CD4-positive, alpha-beta memory T cell (primary cell): ENCODE data around the gene CDC7. TPM values are rescaled to one million over a fixed set of nuclear protein-coding genes. Genes with fewer than 3 reads are reported as not detected.
A peak's percentile ranks its signal among the peaks of the same experiment; 100 is the strongest.

ENCODE experiments used
- CTCF ChIA-PET: fragments of 350-600 bp; sonication (Branson Sonifier 250); formaldehyde crosslinking; loops from one replicate; lab custom pipeline; 2021; ENCODE audit warnings: inconsistent platforms; ENCODE audit not compliant: partially characterized antibody; lab: Charles Lee
- POLR2A ChIA-PET: fragments of 350-600 bp; sonication (Branson Sonifier 250); formaldehyde crosslinking; loops from one replicate; lab custom pipeline; 2021; ENCODE audit not compliant: partially characterized antibody; lab: Charles Lee
- DNase-seq, 5 donors: peaks; one replicate each; pipeline versions ENCODE4 v3.0.0 to v3.0.0-alpha.2; 2020 to 2022; ENCODE audit warnings: mixed read lengths in 1 of 5
- H3K27ac ChIP-seq: one replicate; pipeline ENCODE4 v1.7.0; 2013; ENCODE audit warnings: low read depth, low read length
- H3K27me3 ChIP-seq: 2 replicates; pipeline ENCODE4 v1.7.0; 2013; ENCODE audit warnings: mild to moderate bottlenecking, low read length, moderate library complexity; ENCODE audit not compliant: insufficient read depth
- H3K36me3 ChIP-seq: 2 replicates; pipeline ENCODE4 v1.7.0; 2013; ENCODE audit warnings: mild to moderate bottlenecking, low read length, moderate library complexity; ENCODE audit not compliant: insufficient read depth
- H3K4me1 ChIP-seq: 2 replicates; pipeline ENCODE4 v1.7.0; 2013; ENCODE audit warnings: mild to moderate bottlenecking, low read length, moderate library complexity; ENCODE audit not compliant: insufficient read depth
- H3K4me3 ChIP-seq, 2 donors: one replicate each; pipeline ENCODE4 v1.7.0; 2013; ENCODE audit warnings: low read length in 2 of 2, mild to moderate bottlenecking in 1 of 2
- H3K9me3 ChIP-seq, 2 donors: one replicate each; pipeline ENCODE4 v1.7.0; 2013; ENCODE audit warnings: low read length in 2 of 2, control low read depth in 1 of 2; ENCODE audit not compliant: control insufficient read depth in 1 of 2
- H3K27ac Mint-ChIP-seq, 7 donors: one replicate each; pipeline ENCODE4 v1.8.0; 2020 to 2021; ENCODE audit warnings: mixed read lengths in 7 of 7, mild to moderate bottlenecking in 6 of 7, inconsistent platforms in 3 of 7, moderate library complexity in 3 of 7
- H3K27me3 Mint-ChIP-seq, 2 donors: one replicate each; pipeline ENCODE4 v1.8.0; 2020 to 2021; ENCODE audit warnings: mixed read lengths in 2 of 2
- H3K36me3 Mint-ChIP-seq, 2 donors: one replicate each; pipeline ENCODE4 v1.8.0; 2020 to 2021; ENCODE audit warnings: mixed read lengths in 2 of 2, inconsistent platforms in 1 of 2, mild to moderate bottlenecking in 1 of 2
- H3K4me1 Mint-ChIP-seq, 4 donors: one replicate each; pipeline ENCODE4 v1.8.0; 2020 to 2021; ENCODE audit warnings: mixed read lengths in 4 of 4, mild to moderate bottlenecking in 1 of 4
- H3K4me3 Mint-ChIP-seq, 8 donors: one replicate each; pipeline ENCODE4 v1.8.0; 2020 to 2021; ENCODE audit warnings: mixed read lengths in 8 of 8, mild to moderate bottlenecking in 7 of 8, moderate library complexity in 6 of 8, inconsistent platforms in 3 of 8
- H3K9me3 Mint-ChIP-seq, 8 donors: one replicate each; pipeline ENCODE4 v1.8.0; 2020 to 2021; ENCODE audit warnings: mixed read lengths in 8 of 8, mild to moderate bottlenecking in 5 of 8, inconsistent platforms in 3 of 8, moderate library complexity in 1 of 8
- intact Hi-C: fragments of 100-400 bp; cut with micrococcal nuclease; formaldehyde crosslinking; loops from one replicate; pipeline ENCODE4 v1.15.1; 2023
- polyA plus RNA-seq, 2 donors: library from polyadenylated mRNA; unstranded; fragments of 300-500 nt; fragmentation: Illumina TruSeq; gene quantifications; one replicate each; pipeline ENCODE4 v1.2.3, GENCODE V29; 2021
- total RNA-seq, 2 experiments: library from RNA; stranded (reverse); gene quantifications; one replicate each; pipeline ENCODE4 v1.2.3, GENCODE V29; 2021

The CDC7 gene
- total and polyA plus RNA-seq, 4 experiments from 2014 or later, result 2.9 to 6.0 (median 4.5) TPM

- no peaks in the 10 kb centered on the region for H3K9me3 ChIP-seq
- POLR2A ChIA-PET, result interaction anchor here (1.0 to 1.2 kb wide), 2 partner anchors 9 to 12 kb away, joined by 3 to 4 read pairs; no protein-coding TSS in a partner anchor
These were observed 45.1 kb downstream of the CDC7 start for GRCh38 chr1:91545506-91546300.

GRCh38 chr1:91546301-91546581 lies 45.6 kb downstream of the CDC7 start:
- no peaks in the 10 kb centered on the region for H3K36me3 ChIP-seq
- no peak overlapping the region for H3K4me3 Mint-ChIP-seq
- intact Hi-C loops, result loop anchor here (10.0 kb wide), 1 partner anchor 149 kb away; no protein-coding TSS in a partner anchor
- H3K27me3 ChIP-seq, result no peaks in the 10 kb centered on the region
- H3K27me3 Mint-ChIP-seq, result peaks cover 0 to 1% of the 10 kb centered on the region in 2 donors
- POLR2A ChIA-PET, result no interaction called here
- no peaks in the 10 kb centered on the region for H3K36me3 Mint-ChIP-seq
- peaks cover 65% of the 10 kb centered on the region for H3K4me1 ChIP-seq
- H3K9me3 Mint-ChIP-seq, result peaks cover 0 to 7% (median under 1%) of the 10 kb centered on the region in 8 donors
- no peak for DNase-seq
- H3K9me3 ChIP-seq, result no peaks in the 10 kb centered on the region
- H3K27ac ChIP-seq, result no peak overlapping the region
- no peak overlapping the region for H3K4me3 ChIP-seq
- peaks cover 49 to 76% (median 58%) of the 10 kb centered on the region in 4 donors for H3K4me1 Mint-ChIP-seq
- CTCF ChIA-PET, result interaction anchor here (0.6 kb wide), 1 partner anchor 74 kb away, joined by 3 read pairs; no protein-coding TSS in a partner anchor
- H3K27ac Mint-ChIP-seq, result peak overlapping the region in 1 of 7 donors; percentile 75

More at GRCh38 chr1:91545506-91546300, 45.1 kb downstream of the CDC7 start:
- H3K4me1 Mint-ChIP-seq, result peaks cover 45 to 76% (median 58%) of the 10 kb centered on the region in 4 donors
- no peak for DNase-seq
- H3K27ac Mint-ChIP-seq, result peak overlapping the region in 4 of 7 donors; percentile 52 to 88 (median 68)
- no peaks in the 10 kb centered on the region for H3K36me3 ChIP-seq
- H3K27me3 Mint-ChIP-seq, result peaks cover 0 to 1% of the 10 kb centered on the region in 2 donors
- CTCF ChIA-PET, result interaction anchor here (1.0 kb wide), 1 partner anchor 340 kb away, joined by 3 read pairs; the partner anchor contains the start of gene TGFBR3
- H3K9me3 Mint-ChIP-seq, result peaks cover 0 to 5% (median under 1%) of the 10 kb centered on the region in 8 donors
- no peaks in the 10 kb centered on the region for H3K36me3 Mint-ChIP-seq
- H3K4me3 Mint-ChIP-seq, result peak overlapping the region in 2 of 8 donors; percentile 15 to 32
- H3K27me3 ChIP-seq, result no peaks in the 10 kb centered on the region
- peaks cover 65% of the 10 kb centered on the region for H3K4me1 ChIP-seq
- H3K27ac ChIP-seq, result no peak overlapping the region
- intact Hi-C loops, result loop anchor here (10.0 kb wide), 1 partner anchor 149 kb away; no protein-coding TSS in a partner anchor
- no peak overlapping the region for H3K4me3 ChIP-seq

- ChIA-PET CTCF (interaction anchor here (0.6 to 1.2 kb wide), 3 partner anchors 13 to 73 kb away, joined by 3 read pairs; no protein-coding TSS in a partner anchor), POLR2A (interaction anchor here (1.5 to 2.6 kb wide), 2 partner anchors 22 to 45 kb away, joined by 3 to 12 read pairs; no protein-coding TSS in a partner anchor)
- peak overlapping the region; percentile 7 for H3K27ac ChIP-seq
- H3K4me1 Mint-ChIP-seq, result peaks cover 45 to 76% (median 57%) of the 10 kb centered on the region in 4 donors
- DNase-seq, result no peak
- peak overlapping the region in 1 of 8 donors; percentile 81 for H3K4me3 Mint-ChIP-seq
- H3K36me3 Mint-ChIP-seq, result no peaks in the 10 kb centered on the region
- peaks cover 0 to 7% (median under 1%) of the 10 kb centered on the region in 8 donors for H3K9me3 Mint-ChIP-seq
- H3K4me1 ChIP-seq, result peaks cover 67% of the 10 kb centered on the region
- H3K27me3 Mint-ChIP-seq, result peaks cover 0 to 1% of the 10 kb centered on the region in 2 donors
- intact Hi-C loops, result loop anchor here (10.0 kb wide), 1 partner anchor 148 kb away; no protein-coding TSS in a partner anchor
- no peaks in the 10 kb centered on the region for H3K27me3 ChIP-seq
- H3K27ac Mint-ChIP-seq, result peak overlapping the region; percentile 35 to 95 (median 92)
- H3K36me3 ChIP-seq, result no peaks in the 10 kb centered on the region
- no peaks in the 10 kb centered on the region for H3K9me3 ChIP-seq
- H3K4me3 ChIP-seq, result no peak overlapping the region
These were observed 46.2 kb downstream of the CDC7 start for GRCh38 chr1:91546876-91547275.

- Histone ChIP-seq H3K4me3 (peak overlapping the region in 1 of 2 donors; percentile 16), H3K36me3 (no peaks in the 10 kb centered on the region), H3K9me3 (no peaks in the 10 kb centered on the region), H3K4me1 (peaks cover 79% of the 10 kb centered on the region), H3K27me3 (no peaks in the 10 kb centered on the region), H3K27ac (peak overlapping the region; percentile 53)
- CTCF ChIA-PET, result interaction anchor here (0.8 to 1.8 kb wide), 6 partner anchors 19 to 338 kb away, joined by 3 to 8 read pairs (median 4); partner anchors contain the start of gene TGFBR3
- POLR2A ChIA-PET, result interaction anchor here (0.6 to 2.6 kb wide), 8 partner anchors 9 to 47 kb away, joined by 3 to 12 read pairs (median 4); no protein-coding TSS in a partner anchor
- peaks cover 50 to 78% (median 64%) of the 10 kb centered on the region in 4 donors for H3K4me1 Mint-ChIP-seq
- peak overlapping the region; percentile 45 to 86 (median 72) for H3K4me3 Mint-ChIP-seq
- H3K27ac Mint-ChIP-seq, result peak overlapping the region; percentile 86 to 95 (median 93)
- peaks cover 0 to 1% of the 10 kb centered on the region in 2 donors for H3K27me3 Mint-ChIP-seq
- no peaks in the 10 kb centered on the region for H3K36me3 Mint-ChIP-seq
- DNase-seq, result peak; percentile 16 to 50 (median 49)
- intact Hi-C loops, result loop anchor here (1.0 to 10.0 kb wide), 3 partner anchors 8 to 146 kb away; no protein-coding TSS in a partner anchor
- peaks cover 0 to 7% (median 0%) of the 10 kb centered on the region in 8 donors for H3K9me3 Mint-ChIP-seq
These were observed 47.9 kb downstream of the CDC7 start for GRCh38 chr1:91548376-91549040.

- ChIA-PET CTCF (interaction anchor here (0.8 to 1.8 kb wide), 6 partner anchors 20 to 337 kb away, joined by 3 to 8 read pairs (median 4); partner anchors contain the start of gene TGFBR3), POLR2A (interaction anchor here (1.2 to 2.6 kb wide), 6 partner anchors 8 to 23 kb away, joined by 3 to 12 read pairs (median 5); no protein-coding TSS in a partner anchor)
- H3K4me3 ChIP-seq, result peak overlapping the region in 1 of 2 donors; percentile 16
These were observed 48.5 kb downstream of the CDC7 start for GRCh38 chr1:91549041-91549735.

GRCh38 chr1:91550961-91551360 lies 50.3 kb downstream of the CDC7 start:
- H3K4me3 Mint-ChIP-seq, result peak overlapping the region in 7 of 8 donors; percentile 54 to 83 (median 77)
- Histone ChIP-seq H3K4me3 (no peak overlapping the region), H3K27me3 (no peaks in the 10 kb centered on the region), H3K9me3 (no peaks in the 10 kb centered on the region), H3K27ac (no peak overlapping the region), H3K36me3 (no peaks in the 10 kb centered on the region), H3K4me1 (peaks cover 99% of the 10 kb centered on the region)
- peak in 4 of 5 donors; percentile 36 to 59 (median 44) for DNase-seq
- no peaks in the 10 kb centered on the region for H3K27me3 Mint-ChIP-seq
- peaks cover 0 to 7% (median 0%) of the 10 kb centered on the region in 8 donors for H3K9me3 Mint-ChIP-seq
- POLR2A ChIA-PET, result interaction anchor here (0.7 to 2.1 kb wide), 7 partner anchors 9 to 398 kb away, joined by 3 to 16 read pairs (median 3); no protein-coding TSS in a partner anchor
- CTCF ChIA-PET, result interaction anchor here (0.6 to 0.9 kb wide), 2 partner anchors 9 to 11 kb away, joined by 3 read pairs; no protein-coding TSS in a partner anchor
- H3K4me1 Mint-ChIP-seq, result peaks cover 67 to 95% (median 82%) of the 10 kb centered on the region in 4 donors
- no peaks in the 10 kb centered on the region for H3K36me3 Mint-ChIP-seq
- intact Hi-C loops, result no loop called here
- H3K27ac Mint-ChIP-seq, result peak overlapping the region; percentile 88 to 97 (median 93)

More at GRCh38 chr1:91549041-91549735, 48.5 kb downstream of the CDC7 start:
- Mint-ChIP-seq H3K4me1 (peaks cover 57 to 84% (median 70%) of the 10 kb centered on the region in 4 donors), H3K4me3 (peak overlapping the region; percentile 45 to 86 (median 72)), H3K36me3 (no peaks in the 10 kb centered on the region), H3K9me3 (peaks cover 0 to 7% (median 0%) of the 10 kb centered on the region in 8 donors), H3K27ac (peak overlapping the region; percentile 86 to 95 (median 93)), H3K27me3 (peaks cover 0 to 1% of the 10 kb centered on the region in 2 donors)
- no peaks in the 10 kb centered on the region for H3K36me3 ChIP-seq
- no peaks in the 10 kb centered on the region for H3K27me3 ChIP-seq
- H3K9me3 ChIP-seq, result no peaks in the 10 kb centered on the region
- peaks cover 86% of the 10 kb centered on the region for H3K4me1 ChIP-seq
- intact Hi-C loops, result loop anchor here (1.0 to 10.0 kb wide), 2 partner anchors 11 to 146 kb away; no protein-coding TSS in a partner anchor
- peak; percentile 48 to 63 (median 61) for DNase-seq
- peak overlapping the region; percentile 53 for H3K27ac ChIP-seq
